GM19438 (cell line): ENCODE measurements around the gene PRSS50.

Experiments
- ATAC-seq: cut with Tn5 transposase; IDR thresholded peaks from one replicate; pipeline ENCODE4 v1.9.1; 2021; ENCODE audit warnings: low read depth; ENCODE audit not compliant: unreplicated experiment

PRSS50 gene

DNA sequence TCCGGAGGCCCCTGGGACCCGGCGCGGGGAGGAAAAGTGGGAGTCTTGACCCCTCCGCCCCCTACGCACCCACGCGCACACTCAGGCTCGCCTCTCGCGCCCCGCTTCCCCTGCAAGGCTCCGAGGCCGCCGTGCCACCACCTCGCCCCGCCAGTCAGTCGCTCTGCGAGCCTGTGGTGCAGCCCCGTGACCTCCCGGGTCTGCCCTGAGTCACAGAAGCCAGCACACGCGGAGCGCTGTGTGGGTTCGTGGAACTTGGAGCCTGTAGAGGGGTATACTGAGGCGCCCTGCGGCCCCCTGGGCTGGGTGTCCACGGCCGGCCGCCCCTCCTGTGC is 23.8 kb downstream of the PRSS50 start:
- ATAC-seq: no peak

DNA sequence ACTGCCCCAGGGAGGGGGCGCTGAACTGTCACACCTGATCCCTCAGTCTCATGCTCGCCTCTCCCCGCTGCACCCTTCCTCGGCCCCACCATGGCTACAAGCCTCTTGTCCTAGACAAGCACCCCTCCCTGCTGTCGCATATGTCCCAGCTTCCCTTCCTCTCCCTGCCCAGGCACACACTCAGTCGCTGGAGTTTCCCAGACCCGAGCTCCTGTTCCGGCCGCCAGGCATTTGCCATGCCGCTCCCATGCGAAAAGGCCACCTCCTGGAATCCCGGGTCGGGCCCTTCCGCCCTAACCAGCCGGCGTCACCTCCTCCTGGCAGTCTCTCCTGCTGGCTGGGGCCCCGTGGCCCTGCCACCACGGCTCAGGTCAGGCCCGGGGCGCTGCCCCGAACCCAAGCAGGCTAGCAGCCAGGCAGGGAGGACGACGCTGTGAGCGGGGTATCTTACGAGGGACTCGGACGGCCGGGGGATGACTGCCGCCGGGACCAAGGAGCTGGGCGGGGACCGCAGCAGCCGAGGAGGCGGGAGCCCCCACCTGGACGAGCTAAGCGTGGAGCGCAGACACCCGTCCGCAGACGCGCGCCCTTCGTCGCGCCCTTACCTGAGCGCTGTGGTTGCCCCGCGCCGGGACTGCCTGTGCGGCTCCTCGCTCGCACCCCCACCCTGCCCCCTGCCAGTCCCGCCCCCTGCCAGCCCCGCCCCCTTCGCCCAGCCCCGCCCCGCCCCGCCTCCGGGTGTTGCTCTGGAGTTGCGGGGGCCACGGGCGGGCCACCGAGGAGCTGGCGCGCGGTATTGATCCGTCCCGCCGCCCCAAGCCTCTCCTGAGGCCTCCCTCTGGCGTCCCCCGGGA is 24.4 kb downstream of the PRSS50 start, which contains the start of gene ALS2CL:
ALS2CL (minus strand) TSS at position 642 of the 854 bp plus-strand sequence. CDS start 4,239 bp downstream, outside the sequence.
- ATAC-seq: no peak

DNA sequence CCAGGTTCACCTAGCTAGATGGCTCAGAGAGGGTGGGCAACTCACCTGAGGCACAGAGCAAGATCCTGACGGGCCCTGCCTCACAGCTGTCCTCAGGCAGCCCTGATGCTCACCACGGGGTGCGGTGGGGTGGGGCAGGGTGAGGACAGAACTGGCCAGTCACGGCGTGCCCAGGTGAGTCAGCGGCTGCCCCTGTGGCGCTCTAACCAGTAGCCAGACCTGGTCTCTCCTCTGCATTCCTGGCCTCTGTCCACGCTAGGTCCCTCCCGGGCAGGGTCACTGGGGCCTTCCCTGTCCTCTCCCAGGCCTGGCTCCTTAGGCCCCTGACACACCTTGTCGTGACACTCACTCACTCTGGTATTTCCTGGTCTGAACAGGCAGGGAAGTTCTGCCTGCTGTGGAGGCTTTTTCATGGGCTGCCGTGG is 25.1 kb downstream of the PRSS50 start:
- no peak for ATAC-seq

DNA sequence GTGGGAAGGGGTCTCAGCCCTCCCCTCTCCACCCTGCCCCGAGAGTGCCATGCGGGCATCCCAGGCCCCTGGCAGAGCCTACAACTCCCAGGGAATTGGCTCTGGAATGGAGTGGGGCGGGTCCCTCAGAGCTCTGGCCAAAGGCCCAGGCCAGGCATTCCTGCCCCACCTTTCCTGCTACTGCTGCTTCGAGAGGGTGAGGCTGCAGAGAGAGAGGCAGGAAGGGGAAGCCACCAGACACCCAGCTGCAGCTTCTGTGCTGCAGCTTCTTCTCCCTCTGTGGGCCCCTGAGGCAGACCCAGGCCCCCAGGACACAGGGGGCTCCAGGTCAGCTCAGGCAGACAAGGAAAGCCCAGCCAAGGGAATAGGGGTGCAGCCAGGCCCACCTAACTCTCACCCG is 26.9 kb downstream of the PRSS50 start:
- no peak for ATAC-seq

DNA sequence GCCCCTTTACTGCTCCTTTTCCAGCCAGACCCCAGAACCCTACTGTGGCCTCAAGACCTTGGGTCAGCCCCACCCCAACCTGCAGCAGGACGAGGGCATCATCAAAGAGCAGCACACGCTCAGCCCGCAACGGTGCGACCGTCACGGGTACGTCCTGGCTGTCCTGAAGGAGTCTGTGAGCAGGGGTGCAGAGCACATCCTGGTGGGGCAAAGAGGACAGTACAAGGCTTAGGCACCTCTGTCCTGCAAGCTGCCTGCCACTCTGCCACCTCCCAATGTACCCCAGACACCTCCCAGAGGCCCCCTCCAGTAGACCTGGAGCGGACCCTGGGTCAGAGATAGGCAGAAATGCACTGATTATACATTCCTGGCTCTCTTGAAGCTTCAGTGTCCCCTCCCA is 32.2 kb downstream of the PRSS50 start:
- ATAC-seq: no peak

DNA sequence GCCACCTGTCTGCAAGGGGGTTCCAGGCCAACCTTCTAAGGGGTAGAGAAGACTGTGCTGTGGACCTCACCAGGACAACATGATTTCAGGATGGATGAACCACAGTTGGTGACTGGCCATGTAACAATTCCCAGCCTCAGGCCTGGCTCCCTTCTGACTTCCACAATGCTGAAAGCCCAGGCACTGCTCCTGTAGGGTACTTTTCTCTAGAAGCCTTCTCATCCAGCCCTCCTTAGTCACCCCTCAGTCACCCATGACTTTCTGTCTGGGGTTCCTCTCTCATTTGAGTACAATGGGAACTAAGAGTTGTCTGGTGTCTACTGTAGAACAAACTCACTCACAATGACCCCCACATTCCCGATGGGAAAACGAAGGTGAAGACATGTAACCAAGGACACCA is 32.8 kb downstream of the PRSS50 start:
- no peak for ATAC-seq

DNA sequence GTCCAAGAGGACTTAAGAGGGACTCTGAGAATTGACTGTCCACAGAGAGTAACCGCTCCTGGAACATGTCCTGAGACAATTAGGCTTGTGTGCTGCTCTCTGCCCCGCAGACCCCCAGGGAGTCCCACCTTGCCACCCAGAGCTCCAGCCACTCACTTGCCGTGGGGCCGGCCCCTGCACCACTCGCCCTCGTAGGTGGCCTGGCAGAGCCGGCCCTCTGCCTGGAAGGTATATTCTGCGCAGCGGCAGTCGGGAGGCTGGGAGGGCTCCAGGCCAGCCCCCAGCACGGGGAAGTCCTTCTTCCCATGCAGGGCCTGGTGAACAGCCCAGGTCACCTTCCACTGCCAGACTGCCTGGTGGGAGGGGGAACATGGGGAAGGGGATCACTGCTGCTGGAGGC is 34.7 kb downstream of the PRSS50 start:
- ATAC-seq: no peak

DNA sequence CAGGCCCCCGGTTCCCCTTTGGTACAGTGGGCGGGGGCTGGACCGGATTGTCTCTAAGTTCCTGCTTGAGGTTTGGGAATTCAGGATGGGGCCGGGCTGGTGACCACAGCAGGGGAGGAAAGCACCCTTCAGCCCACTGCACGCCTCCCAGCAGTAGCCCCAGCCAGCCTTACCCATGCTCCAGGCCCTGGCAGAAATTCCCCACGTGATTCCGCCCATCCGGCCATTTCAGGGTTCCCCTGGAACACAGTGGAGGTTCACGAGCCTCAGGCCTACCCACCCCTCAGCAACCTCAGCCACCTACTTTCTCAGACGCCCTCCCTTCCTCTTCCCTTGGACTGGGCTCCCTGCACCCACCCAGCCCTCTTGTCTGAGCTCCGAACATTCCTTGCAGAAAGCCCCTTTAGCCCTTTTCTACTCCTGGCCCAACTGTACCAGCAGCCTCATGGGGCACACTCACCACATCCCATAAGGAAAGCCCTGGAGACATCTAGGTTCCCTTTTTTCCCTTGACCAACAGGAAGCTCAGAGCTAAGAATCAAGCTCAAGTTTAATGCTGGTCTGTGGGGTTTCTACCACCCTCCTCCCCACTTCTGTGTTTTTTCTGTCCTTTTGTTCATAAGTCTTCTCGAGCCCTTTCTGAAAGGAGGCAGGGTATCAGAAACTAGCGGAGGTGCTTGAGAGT is 35.7 kb downstream of the PRSS50 start:
- ATAC-seq: no peak

DNA sequence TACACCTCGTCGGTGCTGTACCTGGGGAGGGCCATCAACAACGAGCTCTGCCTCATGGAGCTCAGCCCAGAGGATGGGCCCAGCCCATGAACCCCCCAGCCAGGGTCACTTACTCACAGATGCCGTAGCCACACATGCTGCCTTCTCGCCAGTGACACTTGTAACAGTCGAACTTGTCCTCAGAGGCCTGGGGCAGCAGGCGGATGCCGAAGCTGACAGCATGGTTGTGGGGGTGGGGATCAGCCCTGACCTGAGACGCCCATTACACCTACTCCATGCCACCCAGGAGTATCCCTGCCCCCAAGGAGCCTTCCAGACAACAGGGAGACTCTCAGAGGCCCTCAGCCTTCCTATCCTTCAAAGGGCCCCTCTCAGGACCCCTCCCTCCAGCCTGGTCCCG is 36.3 kb downstream of the PRSS50 start:
- no peak for ATAC-seq

DNA sequence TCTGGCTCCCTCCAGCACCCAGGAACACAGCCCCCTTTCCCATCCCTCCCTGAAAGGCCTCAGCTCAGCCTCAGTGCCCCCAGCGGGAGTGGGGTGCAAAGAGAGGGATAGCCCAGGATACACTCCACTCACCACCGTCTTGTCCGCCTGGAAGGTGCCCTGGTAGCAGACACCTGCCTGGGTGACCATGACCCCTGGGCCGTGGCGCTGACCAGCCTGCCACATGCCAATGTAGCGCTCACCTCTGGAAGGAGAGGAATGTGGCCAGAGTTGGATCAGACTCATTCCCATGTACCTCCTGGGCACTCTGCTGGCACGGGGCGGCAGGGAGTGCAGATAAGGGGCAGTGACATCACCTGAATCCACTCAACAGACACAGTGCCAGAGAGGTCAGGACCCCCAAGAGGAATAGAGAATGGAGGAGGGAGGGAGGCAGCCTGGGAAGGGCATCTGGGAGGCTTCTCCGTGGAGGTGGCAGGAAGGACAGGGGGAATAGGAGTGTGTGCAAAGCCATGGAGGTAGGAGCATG is 37.3 kb downstream of the PRSS50 start:
- no peak for ATAC-seq

DNA sequence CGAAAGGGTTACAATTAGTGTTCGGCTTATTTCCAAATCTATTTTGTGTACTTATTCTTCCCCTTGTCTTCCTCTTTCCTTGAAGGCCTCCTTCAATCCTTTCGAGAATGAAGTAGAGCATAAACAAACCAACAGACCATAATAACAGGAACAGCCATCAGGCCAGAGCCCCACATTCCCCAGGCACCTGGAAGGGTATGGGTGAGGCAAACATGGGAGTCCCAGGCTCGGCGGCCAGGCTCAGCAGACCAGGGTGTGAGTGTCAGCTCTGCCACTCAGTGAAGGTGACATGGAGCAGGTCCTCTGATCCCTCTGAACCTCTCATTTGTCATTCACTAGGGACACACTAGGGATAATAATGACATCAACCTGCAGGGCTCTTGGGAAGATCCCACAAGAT is 38.0 kb downstream of the PRSS50 start:
- ATAC-seq: no peak

DNA sequence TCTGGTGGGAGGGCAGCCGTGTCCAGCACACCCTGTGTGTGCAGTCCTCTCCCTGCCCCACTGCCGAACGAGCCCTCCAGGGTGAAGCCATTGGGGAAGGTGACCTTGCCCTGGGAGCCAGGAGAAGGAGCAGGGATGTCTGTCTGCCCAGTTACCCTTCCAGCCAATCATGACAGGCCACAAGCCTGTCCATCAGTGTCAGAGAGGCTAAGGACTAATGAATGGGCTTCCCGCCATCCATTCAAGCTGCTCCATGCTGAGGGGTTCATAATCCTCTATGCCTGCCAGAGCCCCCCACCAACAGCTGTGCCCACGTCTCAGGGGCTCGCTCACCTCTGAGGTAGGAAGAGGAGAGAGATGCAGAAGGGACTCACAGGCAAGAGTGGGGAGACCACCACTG is 39.4 kb downstream of the PRSS50 start:
- no peak for ATAC-seq

DNA sequence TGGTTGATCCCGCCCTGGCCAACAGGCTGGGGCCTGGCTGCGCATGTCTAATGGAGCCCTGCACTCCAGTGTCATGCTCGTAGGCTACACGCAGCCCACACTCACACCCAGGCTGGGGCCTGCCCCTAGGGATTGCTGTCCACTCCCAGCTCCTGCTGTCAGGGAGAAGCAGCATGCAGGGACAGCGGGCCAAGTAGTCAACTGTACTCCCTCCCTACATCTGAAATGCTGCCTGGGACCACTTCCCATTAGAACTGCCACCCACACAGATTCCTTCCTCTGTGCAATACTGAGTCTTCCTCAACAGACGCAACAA is 40.3 kb downstream of the PRSS50 start:
- no peak for ATAC-seq

DNA sequence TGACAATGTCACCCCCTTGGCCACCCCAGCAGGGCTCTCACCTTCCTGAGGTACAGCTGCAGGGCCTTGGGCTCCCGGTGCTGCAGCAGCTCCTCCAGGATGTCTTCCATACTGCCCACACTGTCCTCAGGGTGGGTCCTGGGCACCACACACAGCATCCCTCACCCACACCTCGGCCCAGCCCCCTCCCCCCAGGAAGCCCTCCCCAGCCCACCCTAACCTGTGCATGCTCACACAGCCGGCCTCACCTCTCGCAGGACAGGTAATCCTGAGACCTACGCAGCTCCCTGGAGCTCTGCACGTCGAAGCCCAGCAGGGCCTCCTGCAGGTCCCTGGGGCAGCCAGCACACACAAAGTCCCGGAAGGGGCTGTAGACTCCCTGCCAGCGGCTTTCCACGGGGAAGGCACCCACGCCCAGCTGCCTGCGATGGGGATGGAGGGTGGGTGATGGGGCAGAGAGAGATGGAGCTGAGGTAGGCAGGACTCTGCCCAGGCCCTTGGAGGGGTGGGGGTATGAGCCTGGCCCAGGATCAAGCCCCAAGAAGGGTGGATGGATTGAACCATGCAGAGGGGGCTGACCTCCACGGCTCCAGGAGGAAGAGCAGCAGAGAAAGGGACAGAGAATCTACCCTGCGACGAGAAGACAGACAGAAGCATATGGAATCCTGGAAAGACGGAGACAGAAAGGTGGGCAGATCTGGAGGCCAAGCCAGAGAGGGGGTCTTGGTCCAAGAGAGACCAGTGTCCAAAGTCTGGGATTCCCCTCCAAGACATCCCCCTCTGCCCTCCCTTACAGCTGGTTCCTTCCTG is 40.9 kb downstream of the PRSS50 start:
- no peak for ATAC-seq

DNA sequence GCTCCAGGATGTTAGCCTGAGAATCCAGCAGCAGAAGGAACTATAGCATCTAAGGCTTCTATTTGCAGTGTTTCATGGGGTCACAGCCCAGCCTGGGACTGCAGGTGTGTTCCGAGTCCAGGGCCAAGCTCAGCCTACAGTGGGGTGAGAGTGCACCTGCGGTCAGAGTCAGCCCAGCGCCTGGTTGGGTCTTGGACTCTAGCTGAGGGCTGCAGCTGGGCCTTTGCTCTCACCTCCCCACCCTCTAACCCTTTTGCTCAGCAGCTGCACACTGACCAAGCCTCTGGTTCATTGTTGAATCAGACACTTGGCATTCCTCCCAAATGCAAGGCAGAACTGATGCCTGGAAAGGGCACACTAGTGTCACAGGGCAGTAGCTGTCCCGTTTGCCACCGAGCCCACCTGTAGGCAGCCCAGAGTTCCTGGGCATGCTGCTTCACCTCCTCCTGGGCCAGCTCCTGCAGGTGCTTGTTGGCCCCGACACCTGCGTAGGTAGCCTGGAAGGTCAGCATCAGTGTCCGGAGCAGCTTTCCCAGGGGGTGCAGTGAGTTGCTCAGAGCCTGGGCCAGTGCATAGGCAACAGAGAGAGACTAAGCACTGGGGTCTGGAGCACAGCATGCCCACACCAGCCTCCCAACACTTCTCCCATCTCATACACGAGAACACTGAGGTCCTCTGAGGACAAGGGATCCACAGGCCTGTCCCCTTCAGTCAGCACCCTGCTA is 41.7 kb downstream of the PRSS50 start:
- no peak for ATAC-seq

DNA sequence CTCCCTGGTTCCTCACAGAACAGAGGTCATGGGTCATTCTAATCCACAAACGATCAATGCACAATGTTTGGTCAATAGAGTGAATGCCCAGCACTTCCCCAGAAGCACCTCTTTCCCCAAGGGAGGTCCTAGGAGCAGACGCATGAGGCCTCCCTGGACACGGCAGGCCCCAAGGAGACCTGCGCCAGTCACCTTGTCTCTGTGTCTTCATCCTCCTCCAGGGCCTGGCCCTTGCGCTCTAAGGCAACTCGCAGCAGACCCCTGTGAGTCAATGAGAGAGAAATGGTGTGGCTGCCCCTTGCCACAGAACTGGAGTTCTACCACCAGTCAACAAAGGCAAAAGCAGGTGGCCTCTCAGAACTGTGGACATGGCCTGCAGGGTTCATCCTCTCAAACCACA is 42.2 kb downstream of the PRSS50 start:
- ATAC-seq: no peak

DNA sequence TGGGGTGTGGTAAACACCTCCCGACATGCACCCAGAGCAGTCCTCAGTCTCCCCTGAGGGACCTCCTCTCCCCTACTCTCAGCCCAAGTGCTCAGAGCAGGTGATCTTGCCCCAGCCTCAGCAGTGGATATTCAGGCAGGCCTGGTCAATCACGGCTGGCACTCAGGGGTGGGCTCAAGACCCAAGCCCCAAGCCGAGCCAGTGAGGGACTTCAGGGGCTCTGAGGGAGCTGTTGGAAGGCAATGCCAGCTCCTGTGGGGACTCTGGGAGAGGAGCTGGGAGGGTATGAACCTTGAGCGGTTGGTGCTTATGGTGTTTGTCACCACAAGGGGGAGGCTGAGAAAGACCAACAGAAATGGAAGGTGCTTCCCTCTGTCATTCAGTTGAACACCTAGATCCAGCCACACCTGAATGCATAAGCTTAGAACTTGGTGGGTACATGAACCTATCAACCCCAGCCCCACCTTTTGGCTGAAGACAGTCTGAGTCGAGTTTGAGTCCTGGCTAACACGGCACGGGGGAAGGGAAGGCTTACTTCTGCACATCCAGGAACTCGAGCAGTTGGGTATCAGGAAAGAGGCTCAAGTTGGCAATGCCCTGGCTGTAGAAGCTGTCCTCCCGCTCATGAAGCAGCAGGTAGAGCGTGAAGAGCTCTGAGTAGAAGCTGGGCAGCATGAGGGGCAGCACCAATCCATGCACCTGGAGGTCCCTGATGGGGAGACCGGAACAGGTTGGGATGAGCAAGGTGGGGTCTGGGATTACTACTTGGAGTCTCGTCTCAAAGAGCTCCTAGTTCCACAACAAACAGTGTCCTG is 43.4 kb downstream of the PRSS50 start:
- ATAC-seq: no peak

DNA sequence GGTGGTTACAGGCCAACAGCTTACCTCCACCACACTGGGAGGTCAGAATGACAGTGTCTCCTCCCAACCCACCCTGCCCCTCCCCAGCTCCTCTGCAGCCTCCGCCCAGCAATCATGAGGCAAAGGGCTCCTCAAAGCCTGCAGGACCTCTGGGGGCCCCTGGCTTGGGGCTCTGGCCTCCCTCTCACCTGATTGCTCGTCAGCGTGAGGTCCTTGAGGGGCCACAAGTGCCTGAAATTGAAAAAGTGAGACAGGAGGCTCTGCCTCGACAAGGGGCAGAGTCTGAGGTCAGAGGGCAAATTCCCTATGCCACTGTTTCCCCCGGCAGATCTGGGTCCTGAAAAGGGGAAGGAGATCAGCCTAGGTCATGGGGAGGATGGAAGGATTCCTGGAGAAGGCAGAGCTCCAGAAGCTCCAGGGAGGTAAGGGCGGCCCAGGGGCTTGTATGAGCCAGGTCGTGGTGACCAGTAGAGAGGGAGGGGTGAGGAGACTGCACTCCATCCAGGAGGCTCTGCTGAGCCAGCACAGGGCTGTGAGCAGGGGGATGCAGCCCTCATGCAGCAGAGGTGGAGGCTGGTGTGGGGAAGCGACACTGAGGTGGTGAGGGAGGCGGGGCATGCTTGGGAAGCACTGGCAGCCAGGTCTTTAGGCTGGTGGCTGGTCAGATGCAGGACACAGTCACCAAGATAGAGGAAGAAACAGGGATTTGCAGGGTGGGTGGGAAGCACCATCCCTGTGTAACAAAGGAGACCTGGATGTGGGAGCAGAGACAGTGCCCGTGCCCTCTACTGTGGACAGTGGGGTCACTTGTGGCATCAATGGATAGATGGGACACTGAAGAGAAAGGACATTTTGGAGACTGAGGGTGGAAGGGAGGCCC is 44.3 kb downstream of the PRSS50 start:
- ATAC-seq: no peak

DNA sequence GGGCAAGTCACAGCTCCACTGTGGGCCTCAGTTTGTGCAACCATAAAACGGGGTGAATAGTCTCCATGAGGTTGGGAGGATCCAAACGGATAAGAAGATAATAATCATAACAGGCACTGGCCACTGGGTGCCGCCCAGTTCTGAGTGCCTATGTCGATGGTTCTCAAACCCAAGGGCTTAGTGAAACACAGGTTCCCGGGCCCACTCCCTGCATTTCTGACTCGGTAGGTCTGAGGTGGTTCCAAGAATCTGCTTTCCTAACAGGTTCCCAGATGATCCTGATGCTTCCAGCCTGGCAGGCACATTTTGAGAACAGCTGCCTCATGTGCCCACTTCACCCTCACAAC is 45.3 kb downstream of the PRSS50 start:
- ATAC-seq: no peak
